CD4-positive, alpha-beta T cell treated with Interleukin-1 beta for 1 hour (primary cell): Measurements from ENCODE around the gene COL27A1.

ENCODE experiments used
- DNase-seq, 2 donors: peaks; one replicate each; pipeline ENCODE4 v3.0.0-alpha.2; 2020 to 2022

The COL27A1 gene

GRCh38 chr9:114207845-114208244 is 52.5 kb downstream of the COL27A1 start:
- DNase-seq, result no peak

GRCh38 chr9:114209151-114209550 is 53.8 kb downstream of the COL27A1 start:
- no peak for DNase-seq

- no peak for DNase-seq
Measured at GRCh38 chr9:114210136-114210535, 54.8 kb downstream of the COL27A1 start.

GRCh38 chr9:114210691-114211276 is 55.4 kb downstream of the COL27A1 start:
- no peak for DNase-seq

GRCh38 chr9:114212826-114213225 is 57.5 kb downstream of the COL27A1 start:
- DNase-seq, result no peak

- no peak for DNase-seq
Measured at GRCh38 chr9:114213566-114213965, 58.2 kb downstream of the COL27A1 start.

GRCh38 chr9:114214181-114214580 is 58.8 kb downstream of the COL27A1 start:
- DNase-seq, result no peak

- DNase-seq, result no peak
Measured at GRCh38 chr9:114214686-114215414, 59.5 kb downstream of the COL27A1 start.

GRCh38 chr9:114216081-114216480 is 60.7 kb downstream of the COL27A1 start:
- DNase-seq, result no peak

- no peak for DNase-seq
Measured at GRCh38 chr9:114216976-114217375, 61.6 kb downstream of the COL27A1 start.

- no peak for DNase-seq
Measured at GRCh38 chr9:114218264-114219120, 63.2 kb downstream of the COL27A1 start.

GRCh38 chr9:114220061-114220541 is 64.8 kb downstream of the COL27A1 start:
- DNase-seq, result no peak

GRCh38 chr9:114221706-114222465 is 66.5 kb downstream of the COL27A1 start:
- DNase-seq, result no peak

GRCh38 chr9:114223564-114224246 is 68.4 kb downstream of the COL27A1 start:
- DNase-seq, result no peak

- DNase-seq, result no peak
Measured at GRCh38 chr9:114224247-114224610, 68.9 kb downstream of the COL27A1 start.

- no peak for DNase-seq
Measured at GRCh38 chr9:114225561-114226212, 70.3 kb downstream of the COL27A1 start.

GRCh38 chr9:114226246-114227055 is 71.1 kb downstream of the COL27A1 start:
- no peak for DNase-seq

GRCh38 chr9:114227288-114228015 is 72.1 kb downstream of the COL27A1 start:
- DNase-seq, result no peak

- DNase-seq, result no peak
Measured at GRCh38 chr9:114228016-114228808, 72.9 kb downstream of the COL27A1 start.
